Panc1 (cell line): Measurements from ENCODE around the gene FOXF2. TPM values are rescaled to one million over a fixed set of nuclear protein-coding genes. Genes with fewer than 3 reads are reported as not detected.

ENCODE experiments used
- ATAC-seq: fragments of 200-7000 bp; cut with Tn5 transposase; 2 replicates; pipeline ENCODE4 v1.9.1; 2020; ENCODE audit warnings: mild to moderate bottlenecking, moderate library complexity
- BruUV-seq: library from RNA; stranded (reverse); fragments of 400-500 nt; replicated peaks from 2 replicates; lab custom pipeline; 2021; lab: Mats Ljungman, UMichigan
- CTCF ChIA-PET: fragments of 300-600 bp; sonication (Branson Sonifier 250); formaldehyde crosslinking; loops from one replicate; lab custom pipeline; 2022; ENCODE audit warnings: antibody characterized with exemption; lab: Charles Lee
- POLR2A ChIA-PET: fragments of 300-600 bp; sonication (Branson Sonifier 250); formaldehyde crosslinking; loops from one replicate; lab custom pipeline; 2022; ENCODE audit warnings: antibody characterized with exemption; lab: Charles Lee
- DNase-seq: peaks from one replicate; pipeline ENCODE4 v3.0.0-alpha.2; 2010; ENCODE audit warnings: low read depth, low spot score
- H3K27ac ChIP-seq: 2 replicates; pipeline ENCODE4 v1.5.1; 2011; ENCODE audit warnings: mild to moderate bottlenecking, low read length, inconsistent platforms
- H3K27me3 ChIP-seq: fragments of 200-500 bp; sonication (Bioruptor generic); 2 replicates; pipeline ENCODE4 v1.6.0; 2014; ENCODE audit warnings: low read length, inconsistent platforms; ENCODE audit not compliant: control insufficient read depth, insufficient read depth
- H3K36me3 ChIP-seq: fragments of 200-500 bp; sonication (Bioruptor generic); 2 replicates; pipeline ENCODE4 v1.5.1; 2014; ENCODE audit warnings: inconsistent platforms, mild to moderate bottlenecking, low read length, moderate library complexity; ENCODE audit not compliant: control insufficient read depth, insufficient read depth
- H3K4me1 ChIP-seq: 2 replicates; pipeline ENCODE4 v1.5.1; 2011; ENCODE audit warnings: inconsistent platforms, mild to moderate bottlenecking, low read length, moderate library complexity; ENCODE audit not compliant: control insufficient read depth, insufficient read depth
- H3K4me3 ChIP-seq, 2 experiments: 2 replicates each; pipeline ENCODE4 v1.5.1; 2011 to 2012; ENCODE audit warnings: low read depth in 2 of 2, low read length in 2 of 2, mild to moderate bottlenecking in 2 of 2, inconsistent platforms in 1 of 2, moderate library complexity in 1 of 2
- H3K9me3 ChIP-seq: fragments of 200-500 bp; sonication (Bioruptor generic); 2 replicates; pipeline ENCODE4 v1.5.1; 2014; ENCODE audit warnings: low read depth, mild to moderate bottlenecking, inconsistent platforms, low read length, moderate library complexity; ENCODE audit not compliant: control insufficient read depth, insufficient read depth
- POLR2AphosphoS5 ChIP-seq: IDR thresholded peaks from 2 replicates; pipeline ENCODE4 v1.6.1; 2012; ENCODE audit warnings: mild to moderate bottlenecking, low read depth, low read length, moderate library complexity
- SIN3A ChIP-seq: IDR thresholded peaks from 2 replicates; pipeline ENCODE4 v1.6.1; 2012; ENCODE audit warnings: low read depth, mild to moderate bottlenecking, low read length, moderate library complexity, borderline replicate concordance; ENCODE audit not compliant: insufficient read depth
- TCF7L2 ChIP-seq: IDR thresholded peaks from 2 replicates; pipeline ENCODE4 v1.6.1; 2011; ENCODE audit warnings: mild to moderate bottlenecking, low read depth, low read length, inconsistent platforms
- in situ Hi-C: cut with HindIII; loops from 2 replicates; pipeline ENCODE4 v1.10.0; 2016; ENCODE audit warnings: low sequenced_read_pairs, low pct_unique_long_range_greater_than_20kb
- intact Hi-C: fragments of 100-400 bp; cut with micrococcal nuclease; formaldehyde crosslinking; loops from one replicate; pipeline ENCODE4 v1.10.0; 2022; ENCODE audit not compliant: unreplicated experiment
- total RNA-seq: library from RNA; stranded (reverse); gene quantifications from one replicate; pipeline ENCODE4 v1.2.1, GENCODE V29; 2021; ENCODE audit not compliant: unreplicated experiment
- TF ChIP-seq, protein P1 (sequence below): fragments of 450-650 bp; IDR thresholded peaks from 2 replicates; pipeline ENCODE4 v1.5.1; 2017; ENCODE audit warnings: mild to moderate bottlenecking
- TF ChIP-seq, protein P2 (sequence below), 2 experiments: IDR thresholded peaks; 2 replicates each; pipeline ENCODE4 v1.6.1; 2011 to 2012; ENCODE audit warnings: low read depth in 2 of 2, control low read depth in 1 of 2, low read length in 1 of 2, mild to moderate bottlenecking in 1 of 2, moderate library complexity in 1 of 2; ENCODE audit not compliant: insufficient read depth in 1 of 2

The FOXF2 gene
- total RNA-seq, 1 experiment from 2014 or later, result 12.7 TPM

DNA sequence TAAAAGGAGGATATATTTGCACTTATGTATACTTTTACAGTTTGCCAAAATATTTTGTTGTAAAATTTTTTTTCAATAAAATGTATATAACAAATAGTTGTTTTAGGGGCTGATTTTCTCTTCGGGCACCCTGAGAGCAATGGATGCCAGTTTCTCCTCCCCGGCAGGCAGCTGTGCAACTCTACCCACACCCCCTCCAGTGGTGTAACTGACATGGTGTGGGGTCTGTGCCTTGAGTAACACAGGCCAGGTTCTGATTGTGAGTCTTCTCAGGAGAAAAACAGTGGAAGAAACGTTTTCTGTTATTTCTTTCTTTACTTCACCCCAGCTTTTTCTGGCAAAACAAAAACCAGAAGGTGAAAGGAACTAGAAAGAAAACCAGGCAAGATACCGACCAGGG, 6.1 kb downstream of the FOXF2 start:
- ChIA-PET CTCF (no interaction called here), POLR2A (no interaction called here)
- in situ Hi-C loops, result no loop called here
- ATAC-seq (no peak), DNase-seq (no peak)
- Histone ChIP-seq H3K36me3 (no peaks in the 10 kb centered on the region), H3K27me3 (no peaks in the 10 kb centered on the region), H3K4me1 (peaks cover 15% of the 10 kb centered on the region), H3K4me3 (no peak overlapping the region), H3K27ac (no peak overlapping the region), H3K9me3 (no peaks in the 10 kb centered on the region)
- BruUV-seq, result no TSS peak
- TF ChIP-seq, protein P1, sequence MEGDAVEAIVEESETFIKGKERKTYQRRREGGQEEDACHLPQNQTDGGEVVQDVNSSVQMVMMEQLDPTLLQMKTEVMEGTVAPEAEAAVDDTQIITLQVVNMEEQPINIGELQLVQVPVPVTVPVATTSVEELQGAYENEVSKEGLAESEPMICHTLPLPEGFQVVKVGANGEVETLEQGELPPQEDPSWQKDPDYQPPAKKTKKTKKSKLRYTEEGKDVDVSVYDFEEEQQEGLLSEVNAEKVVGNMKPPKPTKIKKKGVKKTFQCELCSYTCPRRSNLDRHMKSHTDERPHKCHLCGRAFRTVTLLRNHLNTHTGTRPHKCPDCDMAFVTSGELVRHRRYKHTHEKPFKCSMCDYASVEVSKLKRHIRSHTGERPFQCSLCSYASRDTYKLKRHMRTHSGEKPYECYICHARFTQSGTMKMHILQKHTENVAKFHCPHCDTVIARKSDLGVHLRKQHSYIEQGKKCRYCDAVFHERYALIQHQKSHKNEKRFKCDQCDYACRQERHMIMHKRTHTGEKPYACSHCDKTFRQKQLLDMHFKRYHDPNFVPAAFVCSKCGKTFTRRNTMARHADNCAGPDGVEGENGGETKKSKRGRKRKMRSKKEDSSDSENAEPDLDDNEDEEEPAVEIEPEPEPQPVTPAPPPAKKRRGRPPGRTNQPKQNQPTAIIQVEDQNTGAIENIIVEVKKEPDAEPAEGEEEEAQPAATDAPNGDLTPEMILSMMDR, result no peak
- TF ChIP-seq, protein P2, sequence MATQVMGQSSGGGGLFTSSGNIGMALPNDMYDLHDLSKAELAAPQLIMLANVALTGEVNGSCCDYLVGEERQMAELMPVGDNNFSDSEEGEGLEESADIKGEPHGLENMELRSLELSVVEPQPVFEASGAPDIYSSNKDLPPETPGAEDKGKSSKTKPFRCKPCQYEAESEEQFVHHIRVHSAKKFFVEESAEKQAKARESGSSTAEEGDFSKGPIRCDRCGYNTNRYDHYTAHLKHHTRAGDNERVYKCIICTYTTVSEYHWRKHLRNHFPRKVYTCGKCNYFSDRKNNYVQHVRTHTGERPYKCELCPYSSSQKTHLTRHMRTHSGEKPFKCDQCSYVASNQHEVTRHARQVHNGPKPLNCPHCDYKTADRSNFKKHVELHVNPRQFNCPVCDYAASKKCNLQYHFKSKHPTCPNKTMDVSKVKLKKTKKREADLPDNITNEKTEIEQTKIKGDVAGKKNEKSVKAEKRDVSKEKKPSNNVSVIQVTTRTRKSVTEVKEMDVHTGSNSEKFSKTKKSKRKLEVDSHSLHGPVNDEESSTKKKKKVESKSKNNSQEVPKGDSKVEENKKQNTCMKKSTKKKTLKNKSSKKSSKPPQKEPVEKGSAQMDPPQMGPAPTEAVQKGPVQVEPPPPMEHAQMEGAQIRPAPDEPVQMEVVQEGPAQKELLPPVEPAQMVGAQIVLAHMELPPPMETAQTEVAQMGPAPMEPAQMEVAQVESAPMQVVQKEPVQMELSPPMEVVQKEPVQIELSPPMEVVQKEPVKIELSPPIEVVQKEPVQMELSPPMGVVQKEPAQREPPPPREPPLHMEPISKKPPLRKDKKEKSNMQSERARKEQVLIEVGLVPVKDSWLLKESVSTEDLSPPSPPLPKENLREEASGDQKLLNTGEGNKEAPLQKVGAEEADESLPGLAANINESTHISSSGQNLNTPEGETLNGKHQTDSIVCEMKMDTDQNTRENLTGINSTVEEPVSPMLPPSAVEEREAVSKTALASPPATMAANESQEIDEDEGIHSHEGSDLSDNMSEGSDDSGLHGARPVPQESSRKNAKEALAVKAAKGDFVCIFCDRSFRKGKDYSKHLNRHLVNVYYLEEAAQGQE (IDR thresholded peaks at IDR 0.05; ENCODE audit: insufficient read depth in 1 of 2, low read depth in 2 of 2, low read length in 1 of 2), result no peak
- TF ChIP-seq TCF7L2 (no peak), SIN3A (no peak), POLR2AphosphoS5 (no peak)
- intact Hi-C loops, result no loop called here

DNA sequence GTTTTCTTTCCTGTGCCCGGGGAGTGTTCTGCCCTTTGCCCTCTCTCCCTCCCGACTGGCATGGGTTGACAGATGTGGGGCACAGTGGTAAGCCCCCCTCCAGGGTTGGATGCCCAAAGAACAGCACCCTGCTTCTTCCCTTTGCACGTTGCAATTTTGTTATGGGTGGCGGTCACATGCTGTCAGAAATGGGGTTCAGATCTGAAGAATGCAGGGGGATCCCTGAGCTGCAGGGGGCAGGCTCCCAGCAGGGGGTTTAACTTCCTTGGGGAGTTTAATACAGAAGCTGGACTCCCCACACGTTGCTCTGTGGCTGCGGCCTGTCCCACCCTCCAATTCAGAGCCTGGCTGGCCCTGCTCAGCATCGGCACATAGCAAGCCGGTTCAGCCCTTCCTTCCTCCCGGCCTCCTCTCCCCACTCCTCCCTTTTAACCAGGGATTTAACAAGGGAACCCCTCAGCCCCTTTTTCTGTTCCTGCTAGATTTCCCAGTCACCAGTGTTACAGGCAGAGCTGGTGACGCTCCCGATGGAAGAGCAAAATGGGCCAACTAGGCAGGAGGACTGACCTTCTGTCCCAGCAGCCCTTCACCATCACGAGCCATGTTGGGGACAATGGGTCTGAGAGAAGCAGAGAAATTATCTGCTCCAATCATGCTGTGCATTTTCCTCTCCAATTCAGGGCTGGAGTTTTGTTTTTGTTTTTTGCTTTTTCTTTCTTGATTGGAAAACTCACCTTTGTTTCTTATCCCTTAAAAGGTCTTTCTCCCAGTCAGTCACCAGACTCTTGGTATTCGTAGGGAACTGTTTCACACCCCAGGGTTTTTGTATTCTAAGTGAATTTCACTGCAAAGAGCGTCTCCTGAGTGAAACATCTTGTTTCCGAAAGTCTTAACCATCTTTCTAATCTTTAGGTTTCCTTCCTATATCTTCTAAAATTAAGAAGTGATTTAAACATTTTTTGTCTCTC, 6.8 kb downstream of the FOXF2 start:
- Histone ChIP-seq H3K36me3 (no peaks in the 10 kb centered on the region), H3K27ac (no peak overlapping the region), H3K27me3 (no peaks in the 10 kb centered on the region), H3K9me3 (no peaks in the 10 kb centered on the region), H3K4me1 (peaks cover 15% of the 10 kb centered on the region), H3K4me3 (no peak overlapping the region)
- CTCF ChIA-PET, result interaction anchor here (0.7 to 1.3 kb wide), 5 partner anchors 12 to 593 kb away, joined by 3 to 7 read pairs (median 5); no protein-coding TSS in a partner anchor
- TF ChIP-seq, protein P1, result no peak
- TF ChIP-seq TCF7L2 (no peak), POLR2AphosphoS5 (no peak), SIN3A (no peak)
- TF ChIP-seq, protein P2 (IDR thresholded peaks at IDR 0.05; ENCODE audit: insufficient read depth in 1 of 2, low read depth in 2 of 2, low read length in 1 of 2), result no peak
- POLR2A ChIA-PET, result no interaction called here
- no peak for DNase-seq
- intact Hi-C loops (no loop called here), in situ Hi-C loops (no loop called here)
- no TSS peak for BruUV-seq
- ATAC-seq, result no peak
